Ascending aorta (tissue), 2 donors: ENCODE measurements around the gene RABL6. TPM values are rescaled to one million over a fixed set of nuclear protein-coding genes. Genes with fewer than 3 reads are reported as not detected.

ENCODE experiments used
- DNase-seq, 2 donors: peaks; one replicate each; pipeline ENCODE4 v3.0.0-alpha.2; 2019; ENCODE audit warnings: low spot score in 2 of 2
- H3K27ac ChIP-seq, 2 donors: fragments of 200-600 bp; sonication (generic); one replicate each; pipeline ENCODE4 v1.5.1; 2016 to 2017; ENCODE audit warnings: mild to moderate bottlenecking in 1 of 2
- H3K27me3 ChIP-seq: fragments of 200-600 bp; sonication (generic); one replicate; pipeline ENCODE4 v1.5.1; 2017
- H3K36me3 ChIP-seq, 2 donors: fragments of 200-600 bp; sonication (generic); one replicate each; pipeline ENCODE4 v1.5.1; 2016
- H3K4me1 ChIP-seq, 2 donors: fragments of 200-600 bp; sonication (generic); one replicate each; pipeline ENCODE4 v1.5.1; 2016 to 2017; ENCODE audit warnings: mild to moderate bottlenecking in 1 of 2
- H3K4me3 ChIP-seq, 2 donors: fragments of 200-600 bp; sonication (generic); one replicate each; pipeline ENCODE4 v1.5.1; 2016 to 2017; ENCODE audit warnings: mild to moderate bottlenecking in 1 of 2
- H3K9me3 ChIP-seq, 2 donors: fragments of 200-600 bp; sonication (generic); one replicate each; pipeline ENCODE4 v1.5.1; 2016
- CTCF ChIP-seq, 3 experiments: fragments of 200-600 bp in 2 of 3; fragments of 450-650 bp in 1 of 3; sonication (generic) in 2 of 3; IDR thresholded peaks; one replicate each; pipeline ENCODE4 v1.5.1; 2016 to 2019; ENCODE audit warnings: antibody characterized with exemption in 3 of 3, mild to moderate bottlenecking in 1 of 3, moderate library complexity in 1 of 3
- intact Hi-C: fragments of 100-400 bp; cut with DNase I; formaldehyde crosslinking; loops from one replicate; pipeline ENCODE4 v1.15.1; 2023
- total RNA-seq: library from RNA; depleted of rRNA; stranded (reverse); fragments of >200 nt; gene quantifications from one replicate; pipeline ENCODE4 v1.1.0, GENCODE V29; 2016

Gene RABL6
- total RNA-seq, 1 donor from 2014 or later = 70.9 TPM

DNA sequence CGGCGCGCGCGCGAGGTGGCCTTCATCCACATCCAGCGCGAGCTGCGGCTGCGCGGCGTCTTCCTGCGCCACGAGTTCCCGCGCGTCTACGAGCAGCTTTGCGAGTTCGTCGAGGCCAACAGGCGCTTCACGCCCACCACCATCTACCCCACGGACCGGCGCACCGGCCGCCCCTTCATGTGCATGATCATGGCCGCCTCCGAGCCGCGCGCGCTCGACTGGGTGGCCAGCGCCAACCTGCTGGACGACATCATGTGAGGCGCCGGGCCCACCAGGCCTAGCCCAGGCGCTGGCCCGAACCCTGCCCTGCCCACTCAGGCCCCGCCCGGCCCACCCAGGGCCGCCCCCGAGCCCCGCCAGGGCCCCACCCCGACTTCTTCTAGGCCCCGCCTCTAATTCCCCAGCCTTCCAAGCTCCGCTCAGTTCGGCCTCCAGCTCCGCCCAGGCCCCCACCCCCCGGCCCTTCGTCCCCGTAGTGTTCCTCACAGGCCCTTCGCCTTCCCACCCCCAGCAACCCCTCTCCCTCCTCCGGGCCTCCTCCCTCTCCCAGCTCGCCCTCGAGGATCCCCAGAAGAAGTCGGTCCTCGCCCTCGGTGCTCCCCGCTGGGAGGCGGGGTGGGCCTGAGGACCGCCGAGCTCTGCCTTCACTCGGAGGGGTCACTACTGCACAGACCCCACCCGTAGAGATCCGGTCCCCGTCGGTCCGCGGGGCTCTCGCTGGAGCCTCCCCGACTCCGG is 39.5 kb downstream of the RABL6 start:
- Histone ChIP-seq H3K27me3 (peaks cover 34% of the 10 kb centered on the region), H3K36me3 (no peaks in the 10 kb centered on the region), H3K9me3 (no peaks in the 10 kb centered on the region), H3K4me3 (peak overlapping the region; percentile 85 to 98), H3K4me1 (peaks cover 11 to 40% of the 10 kb centered on the region in 2 donors), H3K27ac (peak overlapping the region in 1 of 2 donors; percentile 93)
- DNase-seq = no peak
- intact Hi-C loops = loop anchor here (5.0 kb wide), 1 partner anchor 40 kb away; the partner anchor contains the start of gene RABL6
- no peak for TF ChIP-seq CTCF (IDR thresholded peaks at IDR 0.05)

DNA sequence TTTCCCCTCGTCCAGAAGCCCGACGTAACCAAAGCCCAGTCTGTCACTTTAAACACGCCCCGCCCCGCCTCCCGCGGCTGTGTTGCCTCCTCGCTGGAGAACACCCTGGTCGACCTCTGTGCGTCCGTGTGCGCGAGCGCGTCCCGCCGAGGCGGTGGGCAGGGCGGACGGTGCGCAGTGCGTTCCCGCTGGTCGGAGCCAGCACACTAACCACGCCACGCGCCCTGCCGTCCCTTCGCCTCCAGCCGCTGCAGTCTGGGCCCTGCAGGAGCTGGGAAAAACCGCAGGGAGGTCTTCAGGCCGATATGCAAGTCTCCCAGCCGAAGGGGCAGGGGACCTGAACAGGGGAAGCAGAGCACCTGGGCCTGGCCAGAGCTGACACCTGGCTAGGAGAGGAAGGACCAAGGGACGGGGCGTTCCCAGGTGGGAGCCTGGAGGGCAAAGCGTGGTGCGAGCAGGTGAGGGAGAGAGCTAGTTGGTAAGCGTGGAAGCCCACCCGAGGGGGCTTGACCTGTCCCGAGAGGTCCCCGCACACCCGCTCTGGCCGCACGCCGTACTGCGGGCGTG is 40.2 kb downstream of the RABL6 start:
- Histone ChIP-seq H3K27me3 (peaks cover 34% of the 10 kb centered on the region), H3K27ac (peak overlapping the region; percentile 93 to 95), H3K36me3 (no peaks in the 10 kb centered on the region), H3K9me3 (no peaks in the 10 kb centered on the region), H3K4me3 (peak overlapping the region; percentile 85 to 98), H3K4me1 (peaks cover 11 to 35% of the 10 kb centered on the region in 2 donors)
- no peak for TF ChIP-seq CTCF (IDR thresholded peaks at IDR 0.05)
- intact Hi-C loops = loop anchor here (2.0 to 5.0 kb wide), 3 partner anchors 41 to 181 kb away; partner anchors contain the start of genes ABCA2, C8G, FBXW5 and RABL6
- DNase-seq = peak; percentile 57 to 94

DNA sequence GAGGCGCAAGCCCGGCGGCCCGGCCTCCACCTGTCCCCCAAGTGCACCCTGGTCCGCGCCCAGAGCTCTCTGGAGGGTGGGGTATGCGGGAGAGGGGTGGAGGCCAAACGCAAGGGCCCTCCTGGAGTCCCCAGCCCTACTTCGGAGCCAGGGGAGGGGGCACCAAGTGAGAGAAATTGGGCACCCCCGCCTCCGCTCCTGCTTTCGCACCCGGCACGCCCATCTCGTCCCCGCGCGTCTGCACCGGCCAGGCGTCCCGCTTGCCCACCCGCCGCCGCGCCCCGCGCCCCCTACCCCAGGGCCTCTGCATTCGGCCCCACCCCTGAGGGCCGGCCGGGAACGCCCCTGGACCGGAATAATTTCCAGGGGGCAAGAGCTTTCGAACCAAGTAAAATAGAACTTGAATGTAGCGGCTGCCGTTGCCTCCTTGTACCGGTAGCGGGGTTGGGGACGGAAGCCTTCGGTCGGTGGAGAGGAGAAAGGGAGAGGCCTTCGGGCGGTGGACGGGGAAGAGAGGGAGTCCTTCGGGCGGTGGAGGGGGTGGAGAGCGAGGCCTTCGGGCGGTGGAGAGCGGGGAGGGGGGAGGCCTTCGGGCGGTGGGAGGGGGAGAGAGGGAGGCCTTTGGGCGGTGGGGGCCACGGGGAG is 40.8 kb downstream of the RABL6 start:
- H3K4me3 ChIP-seq = peak overlapping the region; percentile 85 to 98
- no peaks in the 10 kb centered on the region for H3K36me3 ChIP-seq
- no peaks in the 10 kb centered on the region for H3K9me3 ChIP-seq
- peaks cover 8 to 29% of the 10 kb centered on the region in 2 donors for H3K4me1 ChIP-seq
- no peak for DNase-seq
- intact Hi-C loops = loop anchor here (1.0 to 5.0 kb wide), 7 partner anchors 18 to 180 kb away; partner anchors contain the start of genes ABCA2, C8G, EDF1 and FBXW5
- TF ChIP-seq CTCF (IDR thresholded peaks at IDR 0.05) = no peak
- H3K27me3 ChIP-seq = peaks cover 28% of the 10 kb centered on the region
- peak overlapping the region; percentile 93 to 95 for H3K27ac ChIP-seq

DNA sequence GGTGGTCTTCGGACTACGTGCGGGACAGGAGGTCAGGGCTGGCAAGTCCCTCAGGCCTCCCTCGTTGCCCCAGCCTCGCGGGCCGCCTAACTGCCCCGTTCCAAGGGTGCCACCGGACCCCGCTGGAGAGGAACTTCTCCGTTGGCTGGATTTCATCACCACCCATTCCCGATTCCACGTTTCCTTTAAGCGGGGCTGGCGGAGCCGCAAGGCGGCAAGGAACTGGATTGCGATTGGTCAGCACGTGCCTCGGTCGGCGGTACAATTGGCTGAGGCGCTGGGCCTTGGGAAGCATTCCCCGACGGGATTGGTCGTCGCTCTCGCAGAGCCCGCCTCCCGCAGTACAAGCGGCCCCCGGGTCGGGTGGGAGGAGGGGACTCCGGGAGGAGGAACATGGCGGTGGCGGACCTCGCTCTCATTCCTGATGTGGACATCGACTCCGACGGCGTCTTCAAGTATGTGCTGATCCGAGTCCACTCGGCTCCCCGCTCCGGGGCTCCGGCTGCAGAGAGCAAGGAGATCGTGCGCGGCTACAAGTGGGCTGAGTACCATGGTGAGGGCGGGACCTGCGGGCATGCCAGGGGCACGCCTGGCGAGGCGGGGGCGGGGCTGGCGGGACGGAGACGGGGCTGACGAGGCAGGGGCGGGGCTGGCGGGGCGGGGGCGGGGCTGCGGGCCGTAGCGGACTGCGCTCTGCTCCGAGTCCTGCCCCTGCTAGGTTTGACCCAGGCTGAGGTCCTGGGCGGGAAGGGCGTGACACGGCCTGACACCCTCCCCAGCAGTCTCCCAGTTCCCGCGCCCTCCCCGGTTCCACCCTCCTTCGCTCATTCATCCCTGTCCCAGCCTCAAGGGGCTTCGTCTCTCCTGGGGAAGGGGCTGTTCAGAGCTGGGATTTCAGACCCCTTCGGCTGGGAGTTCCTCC is 41.6 kb downstream of the RABL6 start, which contains the start of gene PHPT1:
PHPT1 (plus strand) TSS at position 372 of the 922 bp plus-strand sequence; CDS start at position 394, 22 bp downstream.
- Histone ChIP-seq H3K27me3 (peaks cover 23% of the 10 kb centered on the region), H3K36me3 (no peaks in the 10 kb centered on the region), H3K4me1 (peaks cover 8 to 21% of the 10 kb centered on the region in 2 donors), H3K4me3 (peak within 1 kb of the TSS; percentile 85 to 98), H3K27ac (peak within 1 kb of the TSS; percentile 93 to 95), H3K9me3 (no peaks in the 10 kb centered on the region)
- intact Hi-C loops = loop anchor here (1.0 to 5.0 kb wide), 7 partner anchors 17 to 180 kb away; partner anchors contain the start of genes ABCA2, C8G, EDF1 and FBXW5
- peak; percentile 94 to 99 for DNase-seq
- TF ChIP-seq CTCF (IDR thresholded peaks at IDR 0.05) = no peak
